NT2/D1 (cell line): ENCODE data around the gene TMEM115.

Experiments used
- SUZ12 ChIP-seq: IDR thresholded peaks from 2 replicates; pipeline ENCODE4 v1.6.1; 2011; ENCODE audit not compliant: insufficient read length, insufficient read depth; ENCODE audit errors: extremely low read depth
- ZNF274 ChIP-seq: IDR thresholded peaks from 2 replicates; pipeline ENCODE4 v1.6.1; 2011; ENCODE audit warnings: mild to moderate bottlenecking, low read depth, low read length

- TF ChIP-seq ZNF274 (no peak), SUZ12 (no peak)
These were observed 33.7 kb downstream of the TMEM115 start for GRCh38 chr3:50325497-50326181.
